ENCODE results near the gene ISCU.
"Not testable (repeated sequence)": the region's sequence is repeated elsewhere in the genome, so short reads cannot be mapped to it uniquely, and the experiment has no call there.

The ISCU gene

GRCh38 chr12:108586306-108586705 is 23.9 kb downstream of the ISCU start:
- no peaks in the 10 kb centered on the region for H3K36me3 Mint-ChIP-seq
- no peak overlapping the region for H3K27ac Mint-ChIP-seq
- H3K4me3 Mint-ChIP-seq: no peak overlapping the region
- H3K9me3 Mint-ChIP-seq: no peaks in the 10 kb centered on the region
- DNase-seq (ENCODE audit: low spot score in 2 of 2): no peak
- no peaks in the 10 kb centered on the region for H3K4me1 Mint-ChIP-seq
- no peak for ATAC-seq

GRCh38 chr12:108587826-108588225 is 25.4 kb downstream of the ISCU start:
- no peaks in the 10 kb centered on the region for H3K36me3 Mint-ChIP-seq
- H3K4me1 Mint-ChIP-seq: no peaks in the 10 kb centered on the region
- DNase-seq (ENCODE audit: low spot score in 2 of 2) (no peak), ATAC-seq (no peak)
- H3K9me3 Mint-ChIP-seq: no peaks in the 10 kb centered on the region
- H3K27ac Mint-ChIP-seq: no peak overlapping the region
- no peak overlapping the region for H3K4me3 Mint-ChIP-seq

- no peaks in the 10 kb centered on the region for H3K36me3 Mint-ChIP-seq
- H3K27ac Mint-ChIP-seq: no peak overlapping the region
- no peak overlapping the region for H3K4me3 Mint-ChIP-seq
- H3K4me1 Mint-ChIP-seq: no peaks in the 10 kb centered on the region
- DNase-seq (ENCODE audit: low spot score in 2 of 2): no peak
- no peaks in the 10 kb centered on the region for H3K9me3 Mint-ChIP-seq
- ATAC-seq: no peak
Observed at GRCh38 chr12:108589028-108589839, 26.8 kb downstream of the ISCU start.

GRCh38 chr12:108589840-108590229 is 27.4 kb downstream of the ISCU start:
- ATAC-seq: no peak
- DNase-seq (ENCODE audit: low spot score in 2 of 2): no peak
- no peaks in the 10 kb centered on the region for H3K4me1 Mint-ChIP-seq
- no peaks in the 10 kb centered on the region for H3K36me3 Mint-ChIP-seq
- H3K9me3 Mint-ChIP-seq: no peaks in the 10 kb centered on the region
- H3K27ac Mint-ChIP-seq: no peak overlapping the region
- H3K4me3 Mint-ChIP-seq: no peak overlapping the region

- not testable (repeated sequence) for DNase-seq (ENCODE audit: low spot score in 2 of 2); H3K4me1 Mint-ChIP-seq; H3K36me3 Mint-ChIP-seq; H3K4me3 Mint-ChIP-seq; ATAC-seq; H3K9me3 Mint-ChIP-seq
- H3K27ac Mint-ChIP-seq: peak overlapping the region; percentile 64
Observed at GRCh38 chr12:108590463-108590862, 28.1 kb downstream of the ISCU start.

GRCh38 chr12:108591267-108591980 is 29.0 kb downstream of the ISCU start:
- Mint-ChIP-seq H3K4me1 (no peaks in the 10 kb centered on the region), H3K4me3 (no peak overlapping the region), H3K36me3 (no peaks in the 10 kb centered on the region), H3K9me3 (no peaks in the 10 kb centered on the region), H3K27ac (peak overlapping the region; percentile 64)
- DNase-seq (ENCODE audit: low spot score in 2 of 2): no peak
- ATAC-seq: no peak

- ATAC-seq: no peak
Observed at GRCh38 chr12:108592033-108592909, 29.9 kb downstream of the ISCU start.

GRCh38 chr12:108594323-108594903 is 32.0 kb downstream of the ISCU start:
- Mint-ChIP-seq H3K4me3 (no peak overlapping the region), H3K9me3 (no peaks in the 10 kb centered on the region), H3K4me1 (no peaks in the 10 kb centered on the region), H3K27ac (no peak overlapping the region), H3K36me3 (no peaks in the 10 kb centered on the region)
- no peak for DNase-seq (ENCODE audit: low spot score in 2 of 2)
- no peak for ATAC-seq

More at GRCh38 chr12:108592033-108592909, 29.9 kb downstream of the ISCU start:
- no peaks in the 10 kb centered on the region for H3K9me3 Mint-ChIP-seq
- DNase-seq (ENCODE audit: low spot score in 2 of 2): no peak
- no peaks in the 10 kb centered on the region for H3K4me1 Mint-ChIP-seq
- H3K27ac Mint-ChIP-seq: no peak overlapping the region
- H3K36me3 Mint-ChIP-seq: no peaks in the 10 kb centered on the region
- no peak overlapping the region for H3K4me3 Mint-ChIP-seq

- DNase-seq (ENCODE audit: low spot score in 2 of 2) (no peak), ATAC-seq (no peak)
- Mint-ChIP-seq H3K36me3 (no peaks in the 10 kb centered on the region), H3K9me3 (no peaks in the 10 kb centered on the region), H3K4me1 (no peaks in the 10 kb centered on the region), H3K27ac (no peak overlapping the region), H3K4me3 (no peak overlapping the region)
Observed at GRCh38 chr12:108594960-108595710, 32.7 kb downstream of the ISCU start.

GRCh38 chr12:108595711-108596647 is 33.6 kb downstream of the ISCU start:
- H3K9me3 Mint-ChIP-seq: no peaks in the 10 kb centered on the region
- no peaks in the 10 kb centered on the region for H3K36me3 Mint-ChIP-seq
- H3K27ac Mint-ChIP-seq: no peak overlapping the region
- H3K4me3 Mint-ChIP-seq: no peak overlapping the region
- no peak for ATAC-seq
- H3K4me1 Mint-ChIP-seq: no peaks in the 10 kb centered on the region
- no peak for DNase-seq (ENCODE audit: low spot score in 2 of 2)

- Mint-ChIP-seq H3K4me1 (no peaks in the 10 kb centered on the region), H3K36me3 (no peaks in the 10 kb centered on the region), H3K27ac (no peak overlapping the region), H3K9me3 (no peaks in the 10 kb centered on the region), H3K4me3 (no peak overlapping the region)
- ATAC-seq (no peak), DNase-seq (ENCODE audit: low spot score in 2 of 2) (no peak)
Observed at GRCh38 chr12:108596854-108597558, 34.6 kb downstream of the ISCU start.

- Mint-ChIP-seq H3K4me3 (no peak within 1 kb of the TSS), H3K36me3 (no peaks in the 10 kb centered on the region), H3K4me1 (no peaks in the 10 kb centered on the region), H3K27ac (peak within 1 kb of the TSS; percentile 76), H3K9me3 (no peaks in the 10 kb centered on the region)
- DNase-seq (ENCODE audit: low spot score in 2 of 2) (no peak), ATAC-seq (peak; percentile 29)
Observed at GRCh38 chr12:108597559-108598471, 35.4 kb downstream of the ISCU start, which contains the start of gene TMEM119. TMEM119 (minus strand) TSS chr12:108598084; CDS start chr12:108592383, 5,701 bp downstream.

Measured in stimulated activated effector memory CD8-positive, alpha-beta T cell treated with anti-CD3 and anti-CD28 coated beads, Interleukin-12 subunit alpha, Interleukin-12 subunit beta, amount 100 ng/mL, for 72 hours (primary cell).